ENCODE results near the gene FRYL. TPM values are rescaled to one million over a fixed set of nuclear protein-coding genes. Genes with fewer than 3 reads are reported as not detected.

The FRYL gene
- total RNA-seq, 4 donors from 2014 or later: 62.5 to 119 (median 98.8) TPM

DNA sequence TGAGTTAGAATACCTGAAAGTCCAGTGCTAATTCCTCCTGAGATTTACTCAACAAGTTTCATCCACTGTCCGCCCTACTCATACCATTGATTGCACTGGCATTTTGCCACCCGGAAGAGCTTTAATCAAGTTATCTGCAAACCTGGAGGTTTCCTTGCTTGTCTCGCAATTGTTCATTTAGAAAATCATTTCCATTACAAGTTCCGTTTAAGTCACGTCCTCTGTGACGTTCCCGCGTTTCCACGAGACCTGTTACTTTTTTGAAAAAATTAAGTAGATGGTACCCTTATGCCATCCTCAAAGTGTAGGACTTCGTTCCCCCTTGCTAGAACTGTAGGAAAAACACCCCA is 761 bp upstream of the FRYL start:
- Histone ChIP-seq H3K36me3 (no peaks in the 10 kb centered on the region), H3K4me1 (peaks cover 0 to 12% of the 10 kb centered on the region in 2 donors), H3K27me3 (no peaks in the 10 kb centered on the region), H3K9me3 (no peaks in the 10 kb centered on the region), H3K27ac (peak overlapping the region; percentile 80), H3K4me3 (peak overlapping the region; percentile 43 to 57)
- no peak for TF ChIP-seq POLR2A (IDR thresholded peaks at IDR 0.05)
- TF ChIP-seq, protein P1, sequence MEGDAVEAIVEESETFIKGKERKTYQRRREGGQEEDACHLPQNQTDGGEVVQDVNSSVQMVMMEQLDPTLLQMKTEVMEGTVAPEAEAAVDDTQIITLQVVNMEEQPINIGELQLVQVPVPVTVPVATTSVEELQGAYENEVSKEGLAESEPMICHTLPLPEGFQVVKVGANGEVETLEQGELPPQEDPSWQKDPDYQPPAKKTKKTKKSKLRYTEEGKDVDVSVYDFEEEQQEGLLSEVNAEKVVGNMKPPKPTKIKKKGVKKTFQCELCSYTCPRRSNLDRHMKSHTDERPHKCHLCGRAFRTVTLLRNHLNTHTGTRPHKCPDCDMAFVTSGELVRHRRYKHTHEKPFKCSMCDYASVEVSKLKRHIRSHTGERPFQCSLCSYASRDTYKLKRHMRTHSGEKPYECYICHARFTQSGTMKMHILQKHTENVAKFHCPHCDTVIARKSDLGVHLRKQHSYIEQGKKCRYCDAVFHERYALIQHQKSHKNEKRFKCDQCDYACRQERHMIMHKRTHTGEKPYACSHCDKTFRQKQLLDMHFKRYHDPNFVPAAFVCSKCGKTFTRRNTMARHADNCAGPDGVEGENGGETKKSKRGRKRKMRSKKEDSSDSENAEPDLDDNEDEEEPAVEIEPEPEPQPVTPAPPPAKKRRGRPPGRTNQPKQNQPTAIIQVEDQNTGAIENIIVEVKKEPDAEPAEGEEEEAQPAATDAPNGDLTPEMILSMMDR (IDR thresholded peaks at IDR 0.05): no peak
- DNase-seq: peak; percentile 30 to 57
- intact Hi-C loops (cut with DNase I; ENCODE audit: low total_unique reads): no loop called here

DNA sequence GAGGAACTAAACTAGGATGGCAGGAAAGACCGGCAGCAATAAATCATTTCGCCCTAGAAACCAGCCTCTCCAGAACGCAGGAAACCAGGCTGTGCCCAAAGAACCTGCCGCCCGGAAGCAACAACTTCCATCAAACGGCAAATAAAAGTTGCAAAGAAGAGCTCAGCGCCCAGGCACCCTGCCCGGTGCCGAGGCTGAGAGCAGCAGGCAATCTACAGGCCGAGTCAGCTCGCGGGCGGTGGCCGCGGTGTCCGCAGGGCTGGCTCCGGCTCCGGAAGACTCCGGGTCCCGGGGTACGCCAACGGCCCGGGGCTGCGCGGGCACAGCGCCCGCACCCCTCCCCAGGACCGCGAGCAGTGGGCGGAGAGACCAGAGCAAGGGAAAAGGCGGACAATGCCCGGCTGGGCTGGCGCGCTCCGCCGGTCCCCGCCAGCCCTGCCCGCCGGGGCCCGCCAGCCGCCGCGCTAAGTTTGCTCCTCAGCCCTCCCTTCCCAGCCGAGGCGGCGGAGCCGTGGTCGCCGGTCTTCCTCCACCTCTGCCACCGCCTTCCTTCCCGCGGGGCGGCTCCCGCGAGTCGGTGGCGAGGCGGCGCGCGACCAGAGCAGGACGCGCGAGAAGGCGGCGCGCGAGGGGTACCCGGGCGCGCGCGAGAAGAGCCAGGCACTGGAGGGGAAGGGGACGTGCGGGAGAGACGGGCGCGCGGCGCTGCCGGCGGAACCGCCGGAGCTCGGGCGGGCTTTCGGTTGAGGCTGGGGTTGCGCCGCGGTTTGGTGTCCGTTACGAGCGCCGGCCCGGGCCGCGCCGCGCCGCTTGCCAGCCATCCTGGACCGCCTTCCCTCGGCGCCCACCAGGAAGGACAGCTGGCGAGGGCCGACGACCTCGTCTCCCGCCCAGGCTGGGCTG is 733 bp downstream of the FRYL start:
- H3K36me3 ChIP-seq: no peaks in the 10 kb centered on the region
- H3K9me3 ChIP-seq: no peaks in the 10 kb centered on the region
- peak overlapping the region; percentile 92 to 97 for H3K27ac ChIP-seq
- peaks cover 0 to 18% of the 10 kb centered on the region in 2 donors for H3K4me1 ChIP-seq
- peak overlapping the region; percentile 82 to 91 for H3K4me3 ChIP-seq
- TF ChIP-seq, protein P1 (IDR thresholded peaks at IDR 0.05): peak in 1 of 4 experiments; percentile 18
- peak in 1 of 2 donors; percentile 14 for TF ChIP-seq POLR2A (IDR thresholded peaks at IDR 0.05)
- DNase-seq: peak; percentile 39 to 54
- no peaks in the 10 kb centered on the region for H3K27me3 ChIP-seq
- intact Hi-C loops (cut with DNase I; ENCODE audit: low total_unique reads): loop anchor here (2.0 kb wide), 1 partner anchor 51 kb away; the partner anchor contains the start of gene OCIAD1

GRCh38 chr4:48778431-48779094 is 1.5 kb downstream of the FRYL start:
- Histone ChIP-seq H3K9me3 (no peaks in the 10 kb centered on the region), H3K4me1 (peaks cover 0 to 18% of the 10 kb centered on the region in 2 donors), H3K27me3 (no peaks in the 10 kb centered on the region), H3K4me3 (peak overlapping the region; percentile 82 to 91), H3K36me3 (no peaks in the 10 kb centered on the region), H3K27ac (peak overlapping the region; percentile 92 to 97)
- intact Hi-C loops (cut with DNase I; ENCODE audit: low total_unique reads): loop anchor here (2.0 kb wide), 1 partner anchor 52 kb away; the partner anchor contains the start of gene OCIAD1
- TF ChIP-seq POLR2A (IDR thresholded peaks at IDR 0.05): no peak
- TF ChIP-seq, protein P1 (IDR thresholded peaks at IDR 0.05): no peak
- no peak for DNase-seq

DNA sequence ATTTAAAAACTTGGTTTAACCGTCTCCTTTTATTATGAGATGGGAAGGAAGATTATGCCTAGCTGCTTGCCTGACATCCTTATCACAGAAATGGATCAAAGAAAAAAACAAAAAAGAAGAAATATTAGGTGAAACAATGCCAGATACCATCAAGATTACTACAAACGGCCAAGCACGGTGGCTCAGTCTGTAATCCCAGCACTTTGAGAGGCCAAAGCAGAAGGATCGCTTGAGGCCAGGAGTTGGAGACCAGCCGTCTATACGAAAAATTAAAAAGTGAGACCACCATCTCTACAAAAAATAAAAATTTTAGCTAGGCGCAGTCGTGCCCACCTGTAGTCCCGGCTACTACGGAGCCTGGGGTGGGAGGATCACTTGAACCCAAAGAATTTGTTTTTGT is 2.3 kb downstream of the FRYL start:
- H3K27me3 ChIP-seq: no peaks in the 10 kb centered on the region
- no peak for DNase-seq
- peak overlapping the region; percentile 92 to 97 for H3K27ac ChIP-seq
- no peaks in the 10 kb centered on the region for H3K9me3 ChIP-seq
- no peak for TF ChIP-seq POLR2A (IDR thresholded peaks at IDR 0.05)
- TF ChIP-seq, protein P1 (IDR thresholded peaks at IDR 0.05): no peak
- intact Hi-C loops (cut with DNase I; ENCODE audit: low total_unique reads): loop anchor here (2.0 kb wide), 1 partner anchor 53 kb away; the partner anchor contains the start of gene OCIAD1
- peak overlapping the region; percentile 13 to 91 for H3K4me3 ChIP-seq
- H3K4me1 ChIP-seq: peaks cover 0 to 18% of the 10 kb centered on the region in 2 donors
- H3K36me3 ChIP-seq: no peaks in the 10 kb centered on the region

Measured in uterus (tissue), 4 donors.